Activated T-helper 1 cell treated with anti-CD3 and anti-CD28 coated beads, Interleukin-12 subunit alpha, Interleukin-12 subunit beta, Interleukin-2, Interleukin-4 antibody, amounts not matched to agents 30 ng/mL and 10 ng/mL and 1 ng/mL, durations not matched to agents 14 hours and 24 hours and 36 hours (primary cell): Measurements from ENCODE around the gene POMT2. TPM values are rescaled to one million over a fixed set of nuclear protein-coding genes. Genes with fewer than 3 reads are reported as not detected.

ENCODE experiments used
- DNase-seq: peaks from one replicate; pipeline ENCODE4 v3.0.0; 2021; ENCODE audit warnings: low spot score
- H3K27ac Mint-ChIP-seq: one replicate; pipeline ENCODE4 v1.8.0; 2021; ENCODE audit warnings: mild to moderate bottlenecking, mixed read lengths
- H3K27me3 Mint-ChIP-seq: one replicate; pipeline ENCODE4 v1.8.0; 2022; ENCODE audit warnings: mild to moderate bottlenecking, moderate library complexity, mixed read lengths; ENCODE audit not compliant: insufficient read depth
- H3K36me3 Mint-ChIP-seq: one replicate; pipeline ENCODE4 v1.8.0; 2021; ENCODE audit warnings: low read depth, mixed read lengths
- H3K4me1 Mint-ChIP-seq: one replicate; pipeline ENCODE4 v1.8.0; 2021; ENCODE audit warnings: low read depth, mixed read lengths
- H3K4me3 Mint-ChIP-seq: one replicate; pipeline ENCODE4 v1.8.0; 2021; ENCODE audit warnings: mild to moderate bottlenecking, moderate library complexity, mixed read lengths
- H3K9me3 Mint-ChIP-seq: one replicate; pipeline ENCODE4 v1.8.0; 2021; ENCODE audit warnings: mixed read lengths
- intact Hi-C: fragments of 100-400 bp; cut with micrococcal nuclease; formaldehyde crosslinking; loops from one replicate; pipeline ENCODE4 v1.15.1; 2024
- total RNA-seq: library from RNA; stranded (reverse); gene quantifications from 2 replicates; pipeline ENCODE4 v1.2.3, GENCODE V29; 2022

The POMT2 gene
- total RNA-seq, 1 donor from 2014 or later, result 20.5 TPM

- no peak for DNase-seq
These were observed 89.0 kb downstream of the POMT2 start for GRCh38 chr14:77231721-77232120.

GRCh38 chr14:77230914-77231313 lies 89.8 kb downstream of the POMT2 start:
- DNase-seq, result no peak
- intact Hi-C loops, result no loop called here
- Mint-ChIP-seq H3K36me3 (no peaks in the 10 kb centered on the region), H3K27me3 (no peaks in the 10 kb centered on the region), H3K27ac (no peak overlapping the region), H3K4me3 (no peak overlapping the region), H3K4me1 (no peaks in the 10 kb centered on the region), H3K9me3 (no peaks in the 10 kb centered on the region)

More at GRCh38 chr14:77231721-77232120, 89.0 kb downstream of the POMT2 start:
- intact Hi-C loops, result no loop called here
- no peak overlapping the region for H3K4me3 Mint-ChIP-seq
- H3K36me3 Mint-ChIP-seq, result no peaks in the 10 kb centered on the region
- no peaks in the 10 kb centered on the region for H3K4me1 Mint-ChIP-seq
- no peak overlapping the region for H3K27ac Mint-ChIP-seq
- no peaks in the 10 kb centered on the region for H3K9me3 Mint-ChIP-seq
- no peaks in the 10 kb centered on the region for H3K27me3 Mint-ChIP-seq

GRCh38 chr14:77228056-77228455 lies 92.6 kb downstream of the POMT2 start:
- H3K4me3 Mint-ChIP-seq, result no peak overlapping the region
- no peaks in the 10 kb centered on the region for H3K9me3 Mint-ChIP-seq
- intact Hi-C loops, result no loop called here

DNA sequence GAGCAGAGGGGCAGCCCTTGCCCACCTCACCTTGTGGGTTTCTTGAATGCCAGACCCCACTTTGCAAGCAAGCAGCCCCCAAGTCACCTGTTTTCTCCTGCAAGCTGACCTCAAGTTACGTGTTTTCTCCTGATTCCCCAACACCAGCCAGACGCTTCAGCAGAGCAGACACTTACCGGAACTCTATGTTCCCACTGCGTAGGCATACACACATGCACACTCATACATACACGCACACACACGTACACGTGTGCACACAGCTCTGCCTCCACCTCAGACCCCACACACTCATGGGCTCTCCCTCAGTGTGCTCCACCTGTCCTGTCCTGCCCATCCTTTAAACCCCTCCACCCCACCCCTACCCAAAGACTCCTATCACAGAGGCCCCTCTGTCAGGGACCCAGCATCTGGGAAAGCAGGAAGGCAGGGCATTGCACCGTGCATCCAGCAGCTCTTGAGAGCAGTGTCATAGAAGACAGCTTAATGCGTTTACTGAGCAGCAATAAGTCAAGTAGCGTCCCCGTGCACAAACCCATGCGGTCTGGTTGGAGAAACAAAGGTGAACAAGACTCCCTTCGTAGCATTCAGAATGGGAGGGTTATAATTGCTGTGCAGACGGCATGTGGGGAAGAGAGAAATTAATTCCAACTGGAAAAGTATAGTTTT lies 94.7 kb downstream of the POMT2 start:
- DNase-seq, result no peak
- Mint-ChIP-seq H3K36me3 (no peaks in the 10 kb centered on the region), H3K4me3 (no peak overlapping the region), H3K9me3 (no peaks in the 10 kb centered on the region), H3K27ac (no peak overlapping the region), H3K4me1 (no peaks in the 10 kb centered on the region), H3K27me3 (no peaks in the 10 kb centered on the region)
- intact Hi-C loops, result no loop called here

More at GRCh38 chr14:77228056-77228455, 92.6 kb downstream of the POMT2 start:
- Mint-ChIP-seq H3K36me3 (no peaks in the 10 kb centered on the region), H3K4me1 (no peaks in the 10 kb centered on the region), H3K27me3 (no peaks in the 10 kb centered on the region), H3K27ac (no peak overlapping the region)
- no peak for DNase-seq

DNA sequence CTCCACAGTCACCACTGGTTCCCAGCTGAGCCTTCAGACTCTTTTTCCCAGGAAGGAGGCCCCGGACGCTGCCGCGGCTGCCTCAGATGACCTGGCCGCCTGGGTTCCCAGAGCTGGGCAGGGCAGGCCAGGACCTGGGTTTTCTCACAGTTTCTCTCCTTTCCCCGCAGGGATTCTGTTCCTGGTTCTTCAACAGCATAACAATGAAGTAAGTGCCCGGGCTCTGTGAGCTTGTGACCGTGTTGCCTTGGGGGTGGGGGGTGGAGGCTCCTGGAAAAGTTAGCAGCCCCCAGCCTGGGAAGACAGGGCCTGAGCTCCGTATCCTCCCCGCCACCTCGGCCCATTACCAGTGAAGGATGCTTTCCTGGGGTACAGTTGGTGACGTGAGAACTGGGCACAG lies 95.4 kb downstream of the POMT2 start:
- intact Hi-C loops, result no loop called here
- Mint-ChIP-seq H3K4me1 (no peaks in the 10 kb centered on the region), H3K9me3 (no peaks in the 10 kb centered on the region), H3K27me3 (no peaks in the 10 kb centered on the region), H3K4me3 (no peak overlapping the region), H3K36me3 (no peaks in the 10 kb centered on the region), H3K27ac (no peak overlapping the region)
- no peak for DNase-seq

Other genes with a start within 250 kb of the POMT2 start
- gene CIPC, start 222.6 kb downstream of the POMT2 start, total RNA-seq, result 10.3 and 11.5 TPM in 2 replicates
- not detected in 2 replicates for gene ZDHHC22, start 179.1 kb downstream of the POMT2 start, total RNA-seq
- 1.6 TPM in 2 replicates for gene TMEM63C, start 139.1 kb downstream of the POMT2 start, total RNA-seq
- gene NGB, start 49.7 kb downstream of the POMT2 start, total RNA-seq, result not detected in 2 replicates
- 5.3 and 7.0 TPM in 2 replicates for gene GSTZ1, start 153 bp upstream of the POMT2 start, total RNA-seq
- gene TMED8, start 56.2 kb upstream of the POMT2 start, total RNA-seq, result 28.1 and 28.4 TPM in 2 replicates
- 0.29 and 1.1 TPM in 2 replicates for gene SAMD15, start 56.5 kb upstream of the POMT2 start, total RNA-seq
- 0.18 and 0.91 TPM in 2 replicates for gene NOXRED1, start 102.6 kb upstream of the POMT2 start, total RNA-seq
- 17.3 and 18.7 TPM in 2 replicates for gene VIPAS39, start 136.7 kb upstream of the POMT2 start, total RNA-seq
- 370 and 383 TPM in 2 replicates for gene AHSA1, start 137.2 kb upstream of the POMT2 start, total RNA-seq
- gene ISM2, start 177.9 kb upstream of the POMT2 start, total RNA-seq, result 0.08 TPM in 1 of 2 replicates, not detected in the other